Trophoblast cell (in vitro differentiated cells and primary cell): ENCODE data around the gene DPYD.
A peak's percentile ranks its signal among the peaks of the same experiment; 100 is the strongest.

Source experiments
- DNase-seq, 2 donors: peaks; one replicate each; pipeline ENCODE4 v3.0.0-alpha.2; 2016
- H2AFZ ChIP-seq: 2 replicates; pipeline ENCODE4 v1.6.1; 2013; ENCODE audit warnings: low read length, moderate library complexity, mild to moderate bottlenecking; ENCODE audit not compliant: insufficient read depth, poor library complexity
- H2AK5ac ChIP-seq: 2 replicates; pipeline ENCODE4 v1.6.1; 2013; ENCODE audit warnings: mild to moderate bottlenecking, low read length
- H2BK120ac ChIP-seq: 2 replicates; pipeline ENCODE4 v1.6.1; 2013; ENCODE audit warnings: low read length, mild to moderate bottlenecking, moderate library complexity; ENCODE audit not compliant: insufficient read depth, poor library complexity
- H2BK12ac ChIP-seq: 2 replicates; pipeline ENCODE4 v1.6.1; 2013; ENCODE audit warnings: mild to moderate bottlenecking, low read length, moderate library complexity
- H2BK5ac ChIP-seq: 2 replicates; pipeline ENCODE4 v1.6.1; 2013; ENCODE audit warnings: low read length, low read depth, moderate library complexity, mild to moderate bottlenecking; ENCODE audit not compliant: poor library complexity
- H3K14ac ChIP-seq: 2 replicates; pipeline ENCODE4 v1.6.1; 2013; ENCODE audit warnings: mild to moderate bottlenecking, low read length
- H3K18ac ChIP-seq: 2 replicates; pipeline ENCODE4 v1.6.1; 2013; ENCODE audit warnings: mild to moderate bottlenecking, low read length
- H3K23ac ChIP-seq: 2 replicates; pipeline ENCODE4 v1.6.1; 2013; ENCODE audit warnings: low read length
- H3K27ac ChIP-seq: 2 replicates; pipeline ENCODE4 v1.5.1; 2013; ENCODE audit warnings: low read depth, mild to moderate bottlenecking, inconsistent platforms, low read length, moderate library complexity
- H3K27me3 ChIP-seq: 2 replicates; pipeline ENCODE4 v1.6.1; 2013; ENCODE audit warnings: inconsistent platforms, mild to moderate bottlenecking, low read length, moderate library complexity; ENCODE audit not compliant: insufficient read depth
- H3K36me3 ChIP-seq, 2 experiments: 1 replicate in 1 of 2; 2 replicates in 1 of 2; pipeline ENCODE4 v1.6.1; 2013; ENCODE audit warnings: low read length in 2 of 2, mild to moderate bottlenecking in 2 of 2, moderate library complexity in 1 of 2; ENCODE audit not compliant: insufficient read depth in 2 of 2, control insufficient read depth in 1 of 2
- H3K4ac ChIP-seq: 2 replicates; pipeline ENCODE4 v1.6.1; 2013; ENCODE audit warnings: low read depth, mild to moderate bottlenecking, low read length, moderate library complexity
- H3K4me1 ChIP-seq, 2 experiments: 1 replicate in 1 of 2; 2 replicates in 1 of 2; pipeline ENCODE4 v1.6.1; 2013; ENCODE audit warnings: low read length in 2 of 2, mild to moderate bottlenecking in 2 of 2, moderate library complexity in 1 of 2; ENCODE audit not compliant: insufficient read depth in 2 of 2, control insufficient read depth in 1 of 2
- H3K4me2 ChIP-seq: 2 replicates; pipeline ENCODE4 v1.6.1; 2013; ENCODE audit warnings: inconsistent platforms, mild to moderate bottlenecking, low read length, moderate library complexity
- H3K4me3 ChIP-seq: 2 replicates; pipeline ENCODE4 v1.5.1; 2013; ENCODE audit warnings: mild to moderate bottlenecking, low read depth, low read length, inconsistent platforms
- H3K79me1 ChIP-seq: one replicate; pipeline ENCODE4 v1.6.1; 2013; ENCODE audit warnings: low read length
- H3K79me2 ChIP-seq: 2 replicates; pipeline ENCODE4 v1.6.1; 2013; ENCODE audit warnings: low read length, mild to moderate bottlenecking; ENCODE audit not compliant: control insufficient read depth, insufficient read depth, poor library complexity
- H3K9ac ChIP-seq: 2 replicates; pipeline ENCODE4 v1.6.1; 2013; ENCODE audit warnings: mild to moderate bottlenecking, low read length
- H3K9me3 ChIP-seq: 2 replicates; pipeline ENCODE4 v1.6.1; 2013; ENCODE audit warnings: low read depth, mild to moderate bottlenecking, control low read depth, inconsistent platforms, low read length; ENCODE audit not compliant: insufficient read depth
- H4K12ac ChIP-seq: 2 replicates; pipeline ENCODE4 v1.6.1; 2013; ENCODE audit warnings: low read depth, mild to moderate bottlenecking, low read length, moderate library complexity
- H4K8ac ChIP-seq: 2 replicates; pipeline ENCODE4 v1.6.1; 2013; ENCODE audit warnings: low read depth, mild to moderate bottlenecking, low read length, moderate library complexity
- H4K91ac ChIP-seq: one replicate; pipeline ENCODE4 v1.6.1; 2013; ENCODE audit warnings: low read depth, mild to moderate bottlenecking, low read length, moderate library complexity
- WGBS: extraction: QIAGEN DNeasy Blood & Tissue Kit; methylation state at CpG from one replicate; pipeline ENCODE4 v1.1.7; 2013; ENCODE audit warnings: missing lambda C conversion rate; ENCODE audit not compliant: insufficient read length, insufficient coverage; ENCODE audit errors: extremely low coverage; 5-methylcytosine and 5-hydroxymethylcytosine counted together

Gene DPYD

GRCh38 chr1:97412166-97412565, 508.7 kb downstream of the DPYD start:
- H3K23ac ChIP-seq = no peak overlapping the region
- no peak overlapping the region for H2BK5ac ChIP-seq
- no CpG with 5 or more reads among the region's 4 CpGs for WGBS
- H2BK12ac ChIP-seq = no peak overlapping the region
- H3K36me3 ChIP-seq = no peaks in the 10 kb centered on the region
- H3K9me3 ChIP-seq = no peaks in the 10 kb centered on the region
- no peak overlapping the region for H3K18ac ChIP-seq
- H2AFZ ChIP-seq = no peak overlapping the region
- H4K8ac ChIP-seq = no peak overlapping the region
- H3K14ac ChIP-seq = no peak overlapping the region
- no peaks in the 10 kb centered on the region for H3K4me1 ChIP-seq
- no peak overlapping the region for H4K91ac ChIP-seq
- H2AK5ac ChIP-seq = no peak overlapping the region
- peak in 1 of 2 donors; percentile 0 for DNase-seq
- no peaks in the 10 kb centered on the region for H3K79me2 ChIP-seq
- no peak overlapping the region for H2BK120ac ChIP-seq
- no peak overlapping the region for H3K27ac ChIP-seq
- no peak overlapping the region for H4K12ac ChIP-seq
- H3K9ac ChIP-seq = no peak overlapping the region
- H3K4me3 ChIP-seq = no peak overlapping the region
- H3K27me3 ChIP-seq = no peaks in the 10 kb centered on the region
- H3K4ac ChIP-seq = no peak overlapping the region
- no peaks in the 10 kb centered on the region for H3K79me1 ChIP-seq
- no peak overlapping the region for H3K4me2 ChIP-seq

GRCh38 chr1:97396463-97396862, 524.4 kb downstream of the DPYD start:
- no CpG with 5 or more reads among the region's 3 CpGs for WGBS
- no peaks in the 10 kb centered on the region for H3K4me1 ChIP-seq
- H4K12ac ChIP-seq = no peak overlapping the region
- H2BK5ac ChIP-seq = no peak overlapping the region
- H4K8ac ChIP-seq = no peak overlapping the region
- no peak overlapping the region for H2AFZ ChIP-seq
- no peak overlapping the region for H4K91ac ChIP-seq
- no peaks in the 10 kb centered on the region for H3K36me3 ChIP-seq
- no peaks in the 10 kb centered on the region for H3K79me1 ChIP-seq
- no peak overlapping the region for H2BK12ac ChIP-seq
- DNase-seq = no peak
- no peak overlapping the region for H3K14ac ChIP-seq
- no peak overlapping the region for H3K4me3 ChIP-seq
- H3K4ac ChIP-seq = no peak overlapping the region
- H3K18ac ChIP-seq = no peak overlapping the region
- H3K27me3 ChIP-seq = no peaks in the 10 kb centered on the region
- H3K9ac ChIP-seq = no peak overlapping the region
- H2BK120ac ChIP-seq = no peak overlapping the region
- no peak overlapping the region for H3K27ac ChIP-seq
- no peak overlapping the region for H3K4me2 ChIP-seq
- H3K23ac ChIP-seq = no peak overlapping the region
- H2AK5ac ChIP-seq = no peak overlapping the region
- no peaks in the 10 kb centered on the region for H3K79me2 ChIP-seq
- H3K9me3 ChIP-seq = no peaks in the 10 kb centered on the region

- H3K4me2 ChIP-seq = no peak overlapping the region
These were observed 528.1 kb downstream of the DPYD start for GRCh38 chr1:97392701-97393100.

DNA sequence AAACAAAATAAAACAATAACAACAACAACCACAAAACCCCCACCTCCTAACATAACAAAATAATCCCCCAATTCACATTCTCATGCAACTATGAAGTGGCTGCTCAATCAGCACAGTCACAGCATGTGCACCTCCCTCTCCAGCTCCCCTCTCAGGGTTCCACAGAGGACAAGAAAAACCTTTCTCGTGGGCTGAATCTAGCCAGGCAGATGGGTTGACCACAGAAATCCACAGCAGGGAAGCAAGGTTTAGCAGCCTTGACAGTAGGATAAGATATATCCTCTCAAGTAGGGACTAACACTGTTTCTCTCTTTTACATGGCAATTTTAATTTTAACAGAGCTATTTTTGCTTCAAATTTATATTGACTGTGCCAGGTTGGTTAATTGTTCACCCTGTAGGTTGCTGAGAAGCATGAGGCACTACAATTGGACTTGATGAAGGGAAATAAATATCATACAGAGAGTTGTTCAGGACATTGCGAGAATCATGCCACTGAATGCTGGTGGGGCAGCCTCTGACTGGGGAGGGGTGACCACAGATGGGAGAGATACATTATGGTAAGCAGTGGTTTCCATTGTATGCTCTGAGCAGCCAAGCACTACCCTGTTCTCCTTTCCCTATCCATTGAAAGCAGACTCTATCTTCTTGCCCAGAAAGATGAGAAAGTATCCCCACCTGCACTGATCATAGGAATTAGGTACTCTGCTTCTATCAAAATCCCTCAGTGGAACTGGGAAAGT, 535.1 kb downstream of the DPYD start:
- Histone ChIP-seq H2AK5ac (no peak overlapping the region), H3K4me3 (no peak overlapping the region), H3K9me3 (no peaks in the 10 kb centered on the region), H3K14ac (no peak overlapping the region), H3K23ac (no peak overlapping the region), H2AFZ (no peak overlapping the region), H3K36me3 (no peaks in the 10 kb centered on the region), H3K4me1 (no peaks in the 10 kb centered on the region), H3K27ac (no peak overlapping the region), H2BK12ac (no peak overlapping the region), H3K18ac (no peak overlapping the region), H2BK5ac (no peak overlapping the region), H4K91ac (no peak overlapping the region), H3K79me1 (no peaks in the 10 kb centered on the region), H2BK120ac (no peak overlapping the region), H4K12ac (no peak overlapping the region), H3K4me2 (no peak overlapping the region), H3K9ac (no peak overlapping the region), H3K4ac (no peak overlapping the region), H4K8ac (no peak overlapping the region), H3K27me3 (no peaks in the 10 kb centered on the region), H3K79me2 (no peaks in the 10 kb centered on the region)
- DNase-seq = no peak
- WGBS = no CpG with 5 or more reads among the region's 2 CpGs

More at GRCh38 chr1:97392701-97393100, 528.1 kb downstream of the DPYD start:
- H3K36me3 ChIP-seq = no peaks in the 10 kb centered on the region
- no peak overlapping the region for H4K8ac ChIP-seq
- H3K79me1 ChIP-seq = no peaks in the 10 kb centered on the region
- H3K9ac ChIP-seq = no peak overlapping the region
- H3K4ac ChIP-seq = no peak overlapping the region
- H3K4me3 ChIP-seq = no peak overlapping the region
- H4K12ac ChIP-seq = no peak overlapping the region
- H2AK5ac ChIP-seq = no peak overlapping the region
- H2BK120ac ChIP-seq = no peak overlapping the region
- no peaks in the 10 kb centered on the region for H3K9me3 ChIP-seq
- H3K4me1 ChIP-seq = no peaks in the 10 kb centered on the region
- no peak overlapping the region for H3K27ac ChIP-seq
- no peak overlapping the region for H3K14ac ChIP-seq
- no peak overlapping the region for H2AFZ ChIP-seq
- no peak overlapping the region for H3K23ac ChIP-seq
- no peak overlapping the region for H2BK5ac ChIP-seq
- H4K91ac ChIP-seq = no peak overlapping the region
- H3K27me3 ChIP-seq = no peaks in the 10 kb centered on the region
- no peak overlapping the region for H2BK12ac ChIP-seq
- H3K79me2 ChIP-seq = no peaks in the 10 kb centered on the region
- DNase-seq = no peak
- no peak overlapping the region for H3K18ac ChIP-seq
